Activated T-cell treated with anti-CD3 and anti-CD28 coated beads, Interleukin-2, amount 50 U/mL, for 4 hours (primary cell): ENCODE results near the gene PCDHGA6. TPM values are rescaled to one million over a fixed set of nuclear protein-coding genes. Genes with fewer than 3 reads are reported as not detected.
"Not testable (repeated sequence)": the region's sequence is repeated elsewhere in the genome, so short reads cannot be mapped to it uniquely, and the experiment has no call there.

Experiments used
- ATAC-seq, 2 donors: fragments of 200-7000 bp; cut with Tn5 transposase; one replicate each; pipeline ENCODE4 v1.10.0; 2021
- DNase-seq: peaks from one replicate; pipeline ENCODE4 v3.0.0-alpha.2; 2020
- H3K27me3 Mint-ChIP-seq: one replicate; pipeline ENCODE4 v1.8.0; 2021; ENCODE audit warnings: low read depth, mixed read lengths
- H3K36me3 Mint-ChIP-seq: one replicate; pipeline ENCODE4 v1.8.0; 2022; ENCODE audit warnings: mixed read lengths; ENCODE audit not compliant: insufficient read depth
- H3K4me1 Mint-ChIP-seq: one replicate; pipeline ENCODE4 v1.8.0; 2021; ENCODE audit warnings: low read depth, mixed read lengths
- H3K4me3 Mint-ChIP-seq: one replicate; pipeline ENCODE4 v1.8.0; 2021; ENCODE audit warnings: mild to moderate bottlenecking, moderate library complexity, mixed read lengths
- H3K9me3 Mint-ChIP-seq: one replicate; pipeline ENCODE4 v1.8.0; 2021; ENCODE audit warnings: mixed read lengths
- total RNA-seq, 3 donors: library from RNA; stranded (reverse); gene quantifications; one replicate each; pipeline ENCODE4 v1.2.1, GENCODE V29; 2021

Gene PCDHGA6
- total RNA-seq, 3 donors from 2014 or later = 0.13 to 0.27 (median 0.18) TPM

DNA sequence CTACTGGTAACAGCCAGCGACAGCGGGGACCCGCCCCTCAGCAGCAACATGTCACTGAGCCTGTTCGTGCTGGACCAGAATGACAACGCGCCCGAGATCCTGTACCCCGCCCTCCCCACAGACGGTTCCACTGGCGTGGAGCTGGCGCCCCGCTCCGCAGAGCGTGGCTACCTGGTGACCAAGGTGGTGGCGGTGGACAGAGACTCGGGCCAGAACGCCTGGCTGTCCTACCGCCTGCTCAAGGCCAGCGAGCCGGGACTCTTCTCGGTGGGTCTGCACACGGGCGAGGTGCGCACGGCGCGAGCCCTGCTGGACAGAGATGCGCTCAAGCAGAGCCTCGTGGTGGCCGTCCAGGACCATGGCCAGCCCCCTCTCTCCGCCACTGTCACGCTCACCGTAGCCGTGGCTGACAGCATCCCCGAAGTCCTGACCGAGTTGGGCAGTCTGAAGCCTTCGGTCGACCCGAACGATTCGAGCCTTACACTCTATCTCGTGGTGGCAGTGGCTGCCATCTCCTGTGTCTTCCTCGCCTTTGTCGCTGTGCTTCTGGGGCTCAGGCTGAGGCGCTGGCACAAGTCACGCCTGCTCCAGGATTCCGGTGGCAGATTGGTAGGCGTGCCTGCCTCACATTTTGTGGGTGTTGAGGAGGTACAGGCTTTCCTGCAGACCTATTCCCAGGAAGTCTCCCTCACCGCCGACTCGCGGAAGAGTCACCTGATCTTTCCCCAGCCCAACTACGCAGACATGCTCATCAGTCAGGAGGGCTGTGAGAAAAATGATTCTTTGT is 20.9 kb downstream of the PCDHGA6 start:
- Mint-ChIP-seq H3K27me3 (peaks cover 65% of the 10 kb centered on the region), H3K9me3 (peaks cover 33% of the 10 kb centered on the region)
- H3K36me3 Mint-ChIP-seq, H3K4me1 Mint-ChIP-seq, DNase-seq, ATAC-seq, H3K4me3 Mint-ChIP-seq: not testable (repeated sequence)

DNA sequence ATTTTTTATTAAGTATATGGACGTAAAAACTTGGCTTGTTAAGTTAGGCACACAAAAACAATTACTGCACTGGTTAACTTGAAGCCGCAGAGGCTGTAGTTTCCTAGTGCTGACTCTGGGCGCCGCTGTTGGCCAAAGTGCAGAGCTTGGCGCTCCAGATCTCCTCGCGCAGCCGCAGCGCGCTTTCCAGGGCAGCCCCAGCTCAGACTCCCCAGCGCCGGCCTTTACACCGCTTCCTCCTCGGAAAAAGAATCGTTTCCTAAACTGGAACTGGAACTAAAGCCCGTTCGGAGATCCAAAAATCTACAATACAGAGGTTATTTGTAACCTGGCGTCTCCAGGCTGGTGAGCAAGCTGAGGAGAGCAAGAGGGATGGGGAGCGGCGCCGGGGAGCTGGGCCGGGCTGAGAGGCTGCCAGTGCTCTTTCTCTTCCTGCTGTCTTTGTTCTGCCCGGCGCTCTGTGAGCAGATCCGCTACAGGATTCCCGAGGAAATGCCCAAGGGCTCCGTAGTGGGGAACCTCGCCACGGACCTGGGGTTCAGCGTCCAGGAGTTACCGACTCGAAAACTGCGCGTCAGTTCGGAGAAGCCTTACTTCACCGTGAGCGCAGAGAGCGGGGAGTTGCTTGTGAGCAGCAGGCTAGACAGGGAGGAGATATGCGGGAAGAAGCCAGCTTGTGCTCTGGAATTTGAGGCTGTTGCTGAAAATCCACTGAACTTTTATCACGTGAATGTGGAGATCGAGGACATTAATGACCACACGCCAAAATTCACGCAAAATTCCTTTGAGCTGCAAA is 24.3 kb downstream of the PCDHGA6 start, which contains the start of gene PCDHGB5:
PCDHGB5 (plus strand) TSS at position 192 of the 796 bp plus-strand sequence; CDS start at position 373, 181 bp downstream.
- Mint-ChIP-seq H3K4me3 (peak within 1 kb of the TSS; percentile 45), H3K9me3 (peaks cover 29% of the 10 kb centered on the region), H3K27me3 (peaks cover 66% of the 10 kb centered on the region)
- peak; percentile 69 to 90 for ATAC-seq
- H3K36me3 Mint-ChIP-seq, DNase-seq, H3K4me1 Mint-ChIP-seq: not testable (repeated sequence)

DNA sequence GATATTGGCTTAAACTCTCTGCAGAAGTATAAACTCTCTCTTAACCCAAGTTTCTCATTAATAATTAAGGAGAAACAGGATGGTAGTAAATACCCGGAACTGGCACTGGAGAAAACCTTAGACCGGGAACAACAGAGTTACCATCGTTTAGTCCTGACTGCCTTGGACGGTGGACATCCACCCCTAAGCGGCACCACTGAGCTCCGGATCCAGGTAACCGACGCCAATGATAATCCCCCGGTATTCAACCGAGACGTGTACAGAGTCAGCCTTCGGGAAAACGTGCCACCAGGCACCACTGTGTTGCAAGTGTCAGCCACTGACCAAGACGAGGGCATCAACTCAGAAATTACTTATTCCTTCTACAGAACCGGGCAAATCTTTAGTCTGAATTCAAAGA is 24.9 kb downstream of the PCDHGA6 start:
- Mint-ChIP-seq H3K36me3 (no peaks in the 10 kb centered on the region), H3K9me3 (peaks cover 26% of the 10 kb centered on the region), H3K4me1 (no peaks in the 10 kb centered on the region), H3K4me3 (peak overlapping the region; percentile 16), H3K27me3 (peaks cover 67% of the 10 kb centered on the region)
- ATAC-seq (no peak), DNase-seq (no peak)

DNA sequence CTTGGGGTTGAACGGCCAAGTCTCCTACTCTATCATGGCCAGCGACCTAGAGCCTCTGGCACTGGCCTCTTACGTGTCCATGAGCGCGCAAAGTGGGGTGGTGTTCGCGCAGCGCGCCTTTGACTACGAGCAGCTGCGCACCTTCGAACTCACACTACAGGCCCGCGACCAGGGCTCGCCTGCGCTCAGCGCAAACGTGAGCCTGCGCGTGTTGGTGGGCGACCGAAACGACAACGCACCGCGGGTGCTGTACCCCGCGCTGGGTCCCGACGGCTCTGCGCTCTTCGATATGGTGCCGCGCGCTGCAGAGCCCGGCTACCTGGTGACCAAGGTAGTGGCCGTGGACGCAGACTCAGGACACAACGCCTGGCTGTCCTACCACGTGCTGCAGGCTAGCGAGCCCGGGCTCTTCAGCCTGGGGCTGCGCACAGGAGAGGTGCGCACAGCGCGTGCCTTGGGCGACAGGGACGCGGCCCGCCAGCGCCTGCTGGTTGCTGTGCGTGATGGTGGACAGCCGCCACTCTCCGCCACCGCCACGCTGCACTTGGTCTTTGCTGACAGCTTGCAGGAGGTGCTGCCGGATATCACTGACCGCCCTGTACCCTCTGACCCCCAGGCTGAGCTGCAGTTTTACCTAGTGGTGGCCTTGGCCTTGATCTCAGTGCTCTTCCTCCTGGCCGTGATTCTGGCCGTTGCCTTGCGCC is 26.0 kb downstream of the PCDHGA6 start:
- DNase-seq = no peak
- Mint-ChIP-seq H3K4me3 (no peak overlapping the region), H3K36me3 (no peaks in the 10 kb centered on the region), H3K27me3 (peaks cover 69% of the 10 kb centered on the region), H3K4me1 (no peaks in the 10 kb centered on the region), H3K9me3 (peaks cover 18% of the 10 kb centered on the region)
- ATAC-seq = no peak

DNA sequence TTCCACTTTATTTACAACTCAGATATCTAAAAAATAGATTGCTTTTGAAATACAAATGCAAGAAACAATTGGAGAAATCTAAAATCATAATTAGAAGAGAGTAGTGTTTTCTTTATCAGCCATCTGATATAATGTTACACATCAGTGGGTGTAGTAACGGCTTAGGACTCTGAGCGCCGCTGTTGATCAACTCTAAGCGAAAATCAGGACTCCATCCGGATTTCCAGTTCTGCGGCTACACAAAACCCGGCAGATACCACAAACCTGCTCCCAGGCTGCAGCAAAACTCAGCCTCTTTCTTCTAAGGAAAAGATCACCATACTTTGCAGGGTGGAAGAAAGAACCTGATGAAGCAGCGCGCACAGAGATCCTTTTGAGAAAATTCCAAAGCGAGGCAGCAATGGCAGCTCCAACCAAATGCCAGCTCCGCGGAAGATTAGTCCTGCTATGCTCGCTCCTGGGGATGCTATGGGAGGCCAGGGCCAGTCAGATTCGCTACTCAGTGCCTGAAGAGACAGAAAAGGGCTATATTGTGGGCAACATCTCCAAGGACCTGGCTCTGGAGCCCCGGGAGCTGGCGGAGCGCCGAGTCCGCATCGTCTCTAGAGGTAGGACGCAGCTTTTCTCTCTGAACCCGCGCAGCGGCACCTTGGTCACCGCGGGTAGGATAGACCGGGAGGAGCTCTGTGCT is 29.0 kb downstream of the PCDHGA6 start, which contains the start of gene PCDHGA9:
PCDHGA9 (plus strand) TSS at position 226 of the 691 bp plus-strand sequence; CDS start at position 401, 175 bp downstream.
- Mint-ChIP-seq H3K4me1 (no peaks in the 10 kb centered on the region), H3K27me3 (peaks cover 74% of the 10 kb centered on the region), H3K9me3 (peaks cover 21% of the 10 kb centered on the region), H3K36me3 (no peaks in the 10 kb centered on the region), H3K4me3 (peak within 1 kb of the TSS; percentile 65)
- DNase-seq (no peak), ATAC-seq (no peak)

DNA sequence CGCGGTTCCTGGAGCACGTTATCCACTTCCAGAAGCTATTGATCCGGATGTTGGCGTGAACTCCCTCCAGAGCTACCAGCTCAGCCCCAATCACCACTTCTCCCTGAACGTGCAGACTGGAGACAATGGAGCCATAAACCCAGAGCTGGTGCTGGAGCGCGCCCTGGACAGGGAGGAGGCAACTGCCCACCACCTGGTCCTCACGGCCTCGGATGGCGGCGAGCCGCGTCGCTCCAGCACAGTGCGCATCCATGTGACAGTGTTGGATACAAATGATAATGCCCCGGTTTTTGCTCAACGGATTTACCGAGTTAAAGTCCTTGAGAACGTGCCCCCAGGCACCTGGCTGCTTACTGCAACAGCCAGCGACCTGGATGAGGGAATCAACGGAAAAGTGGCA is 29.7 kb downstream of the PCDHGA6 start:
- peaks cover 25% of the 10 kb centered on the region for H3K9me3 Mint-ChIP-seq
- peaks cover 81% of the 10 kb centered on the region for H3K27me3 Mint-ChIP-seq
- no peak overlapping the region for H3K4me3 Mint-ChIP-seq
- peaks cover 2% of the 10 kb centered on the region for H3K36me3 Mint-ChIP-seq
- DNase-seq = no peak
- ATAC-seq = no peak
- peaks cover 2% of the 10 kb centered on the region for H3K4me1 Mint-ChIP-seq

DNA sequence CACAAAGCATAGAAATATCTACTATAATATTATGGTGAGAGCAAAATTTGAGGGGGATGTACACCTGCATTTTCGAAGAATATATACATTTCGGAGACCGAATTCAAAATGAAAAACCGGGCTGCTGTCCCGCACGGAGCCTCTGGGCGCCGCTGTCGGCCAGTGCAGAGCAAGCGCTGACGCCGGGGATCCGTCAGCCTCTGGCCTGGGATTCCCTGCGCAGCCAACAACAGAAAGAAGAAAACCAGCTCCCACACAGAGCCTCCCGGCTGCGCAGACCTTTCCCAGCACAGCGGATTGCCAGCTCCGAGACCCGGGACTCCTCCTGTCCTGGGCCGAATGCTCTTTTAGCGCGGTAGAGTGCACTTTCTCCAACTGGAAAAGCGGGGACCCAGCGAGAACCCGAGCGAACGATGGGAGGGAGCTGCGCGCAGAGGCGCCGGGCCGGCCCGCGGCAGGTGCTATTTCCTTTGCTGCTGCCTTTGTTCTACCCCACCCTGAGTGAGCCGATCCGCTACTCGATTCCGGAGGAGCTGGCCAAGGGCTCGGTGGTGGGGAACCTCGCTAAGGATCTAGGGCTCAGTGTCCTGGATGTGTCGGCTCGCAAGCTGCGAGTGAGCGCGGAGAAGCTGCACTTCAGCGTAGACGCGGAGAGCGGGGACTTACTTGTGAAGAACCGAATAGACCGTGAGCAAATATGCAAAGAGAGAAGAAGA is 34.3 kb downstream of the PCDHGA6 start, which contains the start of gene PCDHGB6:
PCDHGB6 (plus strand) TSS at position 232 of the 716 bp plus-strand sequence; CDS start at position 414, 182 bp downstream.
- ATAC-seq = peak; percentile 61 to 67
- not testable (repeated sequence) for H3K4me1 Mint-ChIP-seq, DNase-seq
- H3K9me3 Mint-ChIP-seq = peaks cover 22% of the 10 kb centered on the region
- H3K4me3 Mint-ChIP-seq = peak within 1 kb of the TSS; percentile 65
- H3K27me3 Mint-ChIP-seq = peaks cover 82% of the 10 kb centered on the region
- peaks cover 11% of the 10 kb centered on the region for H3K36me3 Mint-ChIP-seq

DNA sequence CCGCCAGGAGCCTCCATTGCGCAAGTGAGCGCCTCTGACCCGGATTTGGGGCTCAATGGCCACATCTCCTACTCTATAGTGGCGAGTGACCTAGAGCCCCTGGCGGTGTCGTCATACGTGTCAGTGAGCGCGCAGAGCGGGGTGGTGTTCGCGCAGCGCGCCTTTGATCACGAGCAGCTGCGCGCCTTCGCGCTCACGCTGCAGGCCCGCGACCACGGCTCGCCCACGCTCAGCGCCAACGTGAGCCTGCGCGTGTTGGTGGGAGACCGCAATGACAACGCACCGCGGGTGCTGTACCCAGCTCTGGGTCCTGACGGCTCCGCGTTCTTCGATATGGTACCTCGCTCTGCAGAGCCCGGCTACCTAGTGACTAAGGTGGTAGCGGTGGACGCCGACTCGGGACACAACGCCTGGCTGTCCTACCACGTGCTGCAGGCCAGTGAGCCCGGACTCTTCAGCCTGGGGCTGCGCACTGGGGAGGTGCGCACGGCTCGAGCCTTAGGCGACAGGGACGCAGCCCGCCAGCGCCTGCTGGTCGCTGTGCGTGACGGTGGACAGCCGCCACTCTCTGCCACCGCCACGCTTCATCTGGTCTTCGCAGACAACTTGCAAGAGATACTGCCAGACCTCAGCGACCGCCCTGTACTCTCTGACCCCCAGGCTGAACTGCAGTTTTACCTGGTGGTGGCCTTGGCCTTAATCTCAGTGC is 36.1 kb downstream of the PCDHGA6 start:
- peaks cover 15% of the 10 kb centered on the region for H3K36me3 Mint-ChIP-seq
- no peak for DNase-seq
- peaks cover 26% of the 10 kb centered on the region for H3K9me3 Mint-ChIP-seq
- no peak overlapping the region for H3K4me3 Mint-ChIP-seq
- no peak for ATAC-seq
- H3K27me3 Mint-ChIP-seq = peaks cover 82% of the 10 kb centered on the region
- peaks cover 14% of the 10 kb centered on the region for H3K4me1 Mint-ChIP-seq

DNA sequence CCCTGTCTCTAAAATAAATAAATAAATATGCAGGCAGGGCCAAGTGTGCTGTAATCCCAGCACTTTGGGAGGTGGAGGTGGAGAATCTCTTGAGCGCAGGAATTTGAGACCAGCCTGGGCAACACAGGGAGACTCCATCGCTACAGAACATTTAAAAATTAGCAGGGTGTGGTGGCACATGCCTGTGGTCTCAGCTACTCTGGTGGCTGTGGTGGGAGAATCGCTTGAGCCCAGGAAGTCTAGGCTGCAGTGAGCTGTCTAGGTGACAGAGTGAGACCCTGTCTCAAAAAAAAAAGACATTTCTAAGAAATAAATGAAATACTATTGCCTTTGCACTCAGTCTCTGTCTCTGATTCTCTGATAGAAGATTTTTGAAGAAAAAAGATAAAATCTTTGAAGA is 37.9 kb downstream of the PCDHGA6 start:
- DNase-seq = no peak
- H3K9me3 Mint-ChIP-seq = peaks cover 19% of the 10 kb centered on the region

DNA sequence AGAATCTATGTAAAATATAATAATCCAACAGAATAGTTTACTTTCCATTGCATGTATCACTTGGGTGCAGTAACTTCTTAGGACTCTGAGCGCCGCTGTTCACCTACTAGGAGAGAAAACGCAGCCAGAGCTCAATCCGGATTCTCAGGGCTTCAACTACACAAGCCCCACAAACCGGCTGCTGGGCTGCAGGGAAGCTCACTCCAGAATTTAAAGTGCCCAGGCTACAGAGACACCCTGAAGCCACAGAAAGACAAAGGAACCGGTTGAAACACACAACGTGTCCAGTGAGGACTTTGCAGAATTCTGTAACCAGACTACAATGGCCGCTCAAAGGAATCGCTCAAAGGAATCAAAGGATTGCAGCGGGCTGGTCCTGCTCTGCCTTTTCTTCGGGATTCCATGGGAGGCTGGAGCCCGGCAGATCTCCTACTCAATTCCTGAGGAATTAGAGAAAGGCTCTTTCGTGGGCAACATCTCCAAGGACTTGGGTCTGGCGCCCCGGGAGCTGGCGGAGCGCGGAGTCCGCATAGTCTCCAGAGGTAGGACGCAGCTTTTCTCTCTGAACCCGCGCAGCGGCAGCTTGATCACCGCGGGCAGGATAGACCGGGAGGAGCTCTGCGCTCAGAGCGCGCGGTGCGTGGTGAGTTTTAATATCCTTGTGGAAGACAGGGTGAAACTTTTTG is 39.3 kb downstream of the PCDHGA6 start, which contains the start of gene PCDHGA10:
PCDHGA10 (plus strand) TSS at position 134 of the 686 bp plus-strand sequence; CDS start at position 323, 189 bp downstream.
- Mint-ChIP-seq H3K4me1 (peaks cover 16% of the 10 kb centered on the region), H3K27me3 (peaks cover 81% of the 10 kb centered on the region), H3K9me3 (peaks cover 22% of the 10 kb centered on the region), H3K36me3 (peaks cover 18% of the 10 kb centered on the region), H3K4me3 (peak within 1 kb of the TSS; percentile 84)
- DNase-seq (peak; percentile 38), ATAC-seq (peak; percentile 73 to 76)

More for the DNA sequence above, 37.9 kb downstream of the PCDHGA6 start:
- peaks cover 14% of the 10 kb centered on the region for H3K4me1 Mint-ChIP-seq
- H3K4me3 Mint-ChIP-seq = no peak overlapping the region
- H3K27me3 Mint-ChIP-seq = peaks cover 78% of the 10 kb centered on the region
- H3K36me3 Mint-ChIP-seq = peaks cover 15% of the 10 kb centered on the region
- no peak for ATAC-seq

DNA sequence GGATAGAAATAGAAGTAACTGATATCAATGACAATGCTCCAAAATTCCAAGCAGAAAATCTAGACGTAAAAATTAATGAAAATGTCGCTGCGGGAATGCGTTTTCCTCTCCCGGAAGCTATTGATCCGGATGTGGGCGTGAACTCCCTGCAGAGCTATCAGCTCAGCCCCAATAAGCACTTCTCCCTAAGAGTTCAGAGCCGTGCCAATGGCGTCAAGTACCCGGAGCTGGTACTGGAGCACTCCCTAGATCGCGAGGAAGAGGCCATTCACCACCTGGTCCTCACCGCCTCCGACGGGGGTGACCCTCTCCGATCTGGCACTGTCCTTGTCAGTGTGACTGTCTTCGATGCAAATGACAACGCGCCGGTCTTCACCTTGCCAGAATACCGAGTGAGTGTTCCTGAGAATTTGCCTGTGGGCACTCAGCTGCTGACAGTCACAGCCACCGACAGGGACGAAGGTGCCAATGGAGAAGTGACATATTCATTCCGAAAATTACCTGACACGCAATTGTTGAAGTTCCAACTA is 39.9 kb downstream of the PCDHGA6 start:
- H3K36me3 Mint-ChIP-seq = peaks cover 19% of the 10 kb centered on the region
- H3K27me3 Mint-ChIP-seq = peaks cover 81% of the 10 kb centered on the region
- DNase-seq (no peak), ATAC-seq (no peak)
- H3K4me1 Mint-ChIP-seq = peaks cover 16% of the 10 kb centered on the region
- peaks cover 24% of the 10 kb centered on the region for H3K9me3 Mint-ChIP-seq
- peak overlapping the region; percentile 84 for H3K4me3 Mint-ChIP-seq
